GM18873 (cell line): Measurements from ENCODE around the gene SLC27A2.
"Not testable (repeated sequence)": the region's sequence is repeated elsewhere in the genome, so short reads cannot be mapped to it uniquely, and the experiment has no call there.

Experiments
- ATAC-seq: cut with Tn5 transposase; IDR thresholded peaks from one replicate; pipeline ENCODE4 v1.9.1; 2021; ENCODE audit warnings: mild to moderate bottlenecking, moderate library complexity, moderate number of reproducible peaks; ENCODE audit not compliant: unreplicated experiment, low FRiP score

SLC27A2 gene

DNA sequence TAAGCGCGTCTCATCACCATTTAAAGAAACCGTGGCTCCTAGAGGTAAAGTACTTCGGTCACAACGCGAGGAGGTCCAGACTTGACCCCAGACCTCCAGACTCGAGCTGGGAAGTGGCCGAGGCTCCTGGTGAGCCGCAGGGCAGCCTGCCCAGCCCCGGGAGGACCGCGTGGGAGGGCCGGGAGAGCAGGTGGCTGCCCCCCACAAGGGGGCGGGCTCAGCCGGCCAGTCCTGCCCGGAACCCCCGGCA, at the start of gene SLC27A2:
Gene SLC27A2, plus strand, starts transcription at position 228 of the 250 bp plus-strand sequence. CDS start 232 bp downstream, outside the sequence.
- no peak for ATAC-seq

DNA sequence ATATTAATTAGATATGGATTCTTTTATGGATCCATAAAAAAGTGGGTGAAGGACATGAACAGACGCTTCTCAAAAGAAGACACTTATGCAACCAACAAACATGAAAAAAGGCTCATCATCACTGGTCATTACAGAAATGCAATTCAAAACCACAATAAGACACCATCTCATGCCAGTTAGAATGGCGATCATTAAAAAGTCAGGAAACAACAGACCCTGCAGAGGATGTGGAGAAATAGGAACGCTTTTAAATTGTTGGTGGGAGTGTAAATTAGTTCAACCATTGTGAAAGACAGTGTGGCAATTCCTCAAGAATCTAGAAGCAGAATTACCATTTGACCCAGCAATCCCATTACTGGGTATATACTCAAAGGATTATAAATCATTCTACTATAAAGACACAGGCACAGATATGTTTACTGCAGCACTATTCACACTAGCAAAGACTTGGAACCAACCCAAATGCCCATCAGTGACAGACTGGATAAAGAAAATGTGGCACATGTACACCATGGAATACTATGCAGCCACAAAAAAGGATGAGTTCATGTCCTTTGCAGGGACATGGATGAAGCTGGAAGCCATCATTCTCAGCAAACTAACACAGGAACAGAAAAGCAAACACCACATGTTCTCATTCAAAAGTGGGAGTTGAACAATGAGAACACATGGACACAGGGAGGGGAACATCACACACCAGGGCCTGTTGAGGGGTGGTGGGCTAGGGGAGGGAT, 49.6 kb upstream of the SLC27A2 start:
- not testable (repeated sequence) for ATAC-seq

DNA sequence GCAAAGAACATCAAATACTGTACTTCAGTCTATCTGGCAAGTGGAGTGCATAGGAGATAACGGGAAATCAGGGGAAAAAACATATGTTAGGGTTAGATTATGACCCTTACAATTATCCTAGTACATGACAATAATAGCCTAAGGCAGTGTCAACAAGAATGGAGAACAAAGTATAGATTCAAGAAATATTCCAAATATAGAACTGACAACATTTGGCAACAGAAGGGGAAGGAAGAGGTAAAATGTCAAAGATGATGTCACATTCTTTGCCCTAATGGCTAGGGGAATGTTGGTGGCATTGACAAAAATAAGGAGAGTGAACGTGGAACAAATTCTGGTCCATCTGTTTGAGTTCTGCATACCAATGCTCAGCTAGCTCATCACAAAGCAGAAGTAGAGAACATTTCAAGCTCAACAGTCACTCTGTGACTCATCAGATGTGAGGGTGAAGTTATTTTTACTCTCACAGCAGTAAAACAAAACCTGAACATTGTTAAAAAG, 47.4 kb upstream of the SLC27A2 start:
- ATAC-seq, result peak; percentile 63

DNA sequence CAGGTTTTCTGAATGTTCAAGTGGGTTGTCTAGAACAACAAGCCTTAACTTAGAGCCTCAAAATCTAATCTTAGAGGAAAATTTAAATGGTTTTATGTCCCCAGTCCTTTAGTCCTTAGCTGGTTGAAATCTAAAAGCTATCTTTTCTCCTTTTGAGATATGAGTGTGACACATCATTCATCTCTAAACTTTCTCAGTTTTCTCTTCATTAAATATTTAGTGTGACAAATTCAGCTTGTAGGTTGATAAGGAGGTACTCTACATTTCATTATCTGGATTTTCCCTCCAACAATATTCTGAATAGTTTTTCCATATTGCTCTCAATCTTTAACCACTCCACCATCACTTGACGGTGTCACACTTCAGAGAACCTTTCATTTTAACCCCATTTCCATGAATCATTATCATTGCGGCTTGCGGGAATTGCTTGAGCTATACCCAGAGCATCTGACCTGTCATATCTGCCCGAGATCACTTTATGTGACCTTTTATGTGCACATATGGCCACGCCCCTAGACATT, 46.9 kb upstream of the SLC27A2 start:
- peak; percentile 65 for ATAC-seq

DNA sequence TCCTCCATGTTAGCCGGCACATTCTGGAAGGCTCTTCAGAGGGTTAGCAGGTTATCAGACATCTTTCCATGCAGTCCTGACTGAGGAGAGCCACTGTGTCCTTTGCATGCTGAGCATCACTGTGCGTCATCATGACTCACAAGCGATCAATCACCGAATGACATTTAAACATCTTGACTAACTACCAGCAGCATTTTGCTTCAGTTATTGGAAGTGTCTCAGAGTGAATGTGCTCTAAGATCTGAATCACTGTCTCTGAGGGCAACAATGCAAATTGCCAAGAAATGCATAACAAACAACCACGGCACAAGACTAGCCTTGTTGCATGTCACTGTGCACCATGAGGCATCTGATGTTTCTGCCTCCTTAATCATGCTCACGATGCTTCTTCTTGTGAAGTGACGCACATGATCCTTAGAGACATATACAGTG, 44.6 kb upstream of the SLC27A2 start:
- ATAC-seq, result no peak

DNA sequence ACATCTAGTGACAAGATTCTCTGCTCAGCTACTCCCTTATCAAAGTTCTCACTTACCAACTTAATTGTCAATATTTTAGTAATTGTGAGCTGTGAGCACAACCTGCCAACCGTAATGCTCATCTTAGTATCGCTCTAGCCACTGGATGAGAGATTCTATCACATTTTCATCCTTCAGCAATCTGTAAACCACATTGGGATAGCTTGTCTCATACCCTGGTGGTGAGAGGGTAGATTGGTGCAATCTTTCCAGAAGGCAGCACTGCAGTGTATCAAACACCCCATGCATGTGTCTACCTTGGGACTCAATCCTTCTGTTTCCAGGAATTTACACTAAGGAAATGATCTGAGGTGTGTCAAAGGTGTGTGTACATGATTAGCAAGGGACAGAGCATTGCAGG, 44.1 kb upstream of the SLC27A2 start:
- ATAC-seq, result no peak

DNA sequence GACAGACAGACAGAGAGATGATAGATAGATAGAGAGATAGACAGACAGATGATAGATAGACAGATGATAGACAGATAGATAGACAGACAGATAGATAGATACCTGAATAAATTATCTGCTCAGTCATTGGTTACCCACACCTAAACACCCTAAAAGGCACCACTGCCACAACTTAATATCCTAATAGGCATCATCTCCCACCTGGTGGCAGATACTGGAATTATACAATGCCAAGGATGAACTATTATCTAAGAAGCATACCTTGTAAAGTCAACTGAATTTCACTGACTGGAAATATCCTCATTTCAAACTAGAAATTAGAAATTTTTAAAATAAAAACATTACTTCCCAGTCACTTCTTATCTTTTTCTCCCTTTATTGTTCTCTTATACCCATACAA, 43.6 kb upstream of the SLC27A2 start:
- no peak for ATAC-seq

DNA sequence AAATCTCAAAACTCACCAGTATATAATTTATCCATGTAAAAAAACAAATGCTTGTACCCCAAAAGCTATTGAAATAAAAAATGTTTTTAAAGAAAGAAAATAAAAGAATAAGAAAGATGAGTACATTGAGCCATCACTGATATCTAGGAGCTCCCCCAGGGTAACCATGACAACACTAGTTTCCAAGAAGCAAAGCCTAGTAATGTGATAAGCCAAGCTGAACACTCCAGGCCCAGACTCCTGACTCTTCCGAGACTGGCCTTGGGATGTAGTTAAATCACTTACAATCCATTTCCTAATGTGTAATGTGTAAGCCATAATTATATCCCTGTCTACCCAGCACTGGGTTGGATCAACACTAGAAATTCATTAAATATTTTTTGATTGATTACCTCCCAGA, 41.9 kb upstream of the SLC27A2 start:
- no peak for ATAC-seq

DNA sequence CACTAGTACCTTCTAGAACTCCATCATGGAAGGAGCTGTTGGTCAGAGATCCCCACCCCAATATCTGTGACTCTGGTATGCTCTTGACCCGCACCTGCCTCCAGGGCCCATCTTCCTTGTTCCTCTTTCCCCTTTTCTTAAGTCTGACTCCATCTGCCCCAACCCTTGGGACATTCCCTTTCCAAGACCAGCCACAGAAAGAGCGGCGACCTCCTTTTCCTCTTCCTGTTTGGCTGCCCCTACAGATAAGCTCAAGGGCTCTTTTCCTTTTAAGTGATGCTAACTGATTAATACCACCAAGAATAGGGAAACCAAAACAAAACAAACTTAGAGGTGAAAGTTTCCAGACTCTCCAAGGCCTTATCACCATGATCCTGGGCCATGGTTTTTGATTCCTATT, 41.0 kb upstream of the SLC27A2 start:
- ATAC-seq, result no peak

DNA sequence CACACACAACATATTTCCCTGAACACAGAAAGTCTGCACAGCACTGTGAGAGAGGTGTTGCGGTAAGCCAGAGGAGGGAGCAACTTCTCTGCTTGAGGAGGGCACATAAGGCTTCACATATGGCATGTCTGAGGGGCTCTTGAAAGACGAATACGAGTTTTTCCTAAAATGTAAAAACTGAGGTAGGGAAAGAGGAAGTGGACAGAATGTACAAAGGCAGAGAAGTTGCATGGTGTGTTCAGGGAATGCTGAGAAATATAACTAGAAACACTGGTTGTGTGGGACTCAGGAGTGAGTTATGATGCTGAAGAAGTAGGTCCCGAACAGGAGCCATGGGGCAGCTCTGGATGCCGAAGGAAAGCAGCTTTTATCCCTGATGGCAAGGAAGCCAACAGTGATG, 40.1 kb upstream of the SLC27A2 start:
- ATAC-seq, result no peak

DNA sequence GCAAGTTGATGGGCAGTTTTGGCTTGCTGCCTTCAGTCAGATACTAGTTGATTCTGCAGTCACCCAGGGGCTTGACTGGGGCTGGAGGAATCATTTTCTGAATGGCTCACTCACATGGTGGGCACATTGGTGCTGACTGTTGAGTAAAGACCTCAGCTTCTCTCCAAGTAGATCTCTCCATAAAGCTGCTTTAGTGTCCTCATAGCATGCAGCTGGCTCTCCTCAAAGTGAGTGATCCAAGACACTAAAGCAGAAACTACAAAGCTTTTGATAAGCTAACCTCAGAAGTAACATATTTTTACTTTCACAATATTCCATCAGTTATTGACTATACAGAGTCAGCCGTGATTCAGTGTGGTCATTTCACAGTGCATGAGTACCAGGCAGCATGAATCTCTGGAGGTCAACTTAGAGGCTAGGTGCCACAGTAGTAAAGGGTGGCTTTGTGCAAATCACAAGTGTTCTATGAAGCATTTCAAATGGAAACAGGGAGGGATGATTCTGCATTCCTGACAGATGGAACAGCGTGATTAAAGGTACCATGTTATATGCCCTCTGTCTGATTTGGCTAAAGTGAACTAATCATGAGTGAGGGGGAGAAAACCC, 38.6 kb upstream of the SLC27A2 start:
- ATAC-seq, result no peak

DNA sequence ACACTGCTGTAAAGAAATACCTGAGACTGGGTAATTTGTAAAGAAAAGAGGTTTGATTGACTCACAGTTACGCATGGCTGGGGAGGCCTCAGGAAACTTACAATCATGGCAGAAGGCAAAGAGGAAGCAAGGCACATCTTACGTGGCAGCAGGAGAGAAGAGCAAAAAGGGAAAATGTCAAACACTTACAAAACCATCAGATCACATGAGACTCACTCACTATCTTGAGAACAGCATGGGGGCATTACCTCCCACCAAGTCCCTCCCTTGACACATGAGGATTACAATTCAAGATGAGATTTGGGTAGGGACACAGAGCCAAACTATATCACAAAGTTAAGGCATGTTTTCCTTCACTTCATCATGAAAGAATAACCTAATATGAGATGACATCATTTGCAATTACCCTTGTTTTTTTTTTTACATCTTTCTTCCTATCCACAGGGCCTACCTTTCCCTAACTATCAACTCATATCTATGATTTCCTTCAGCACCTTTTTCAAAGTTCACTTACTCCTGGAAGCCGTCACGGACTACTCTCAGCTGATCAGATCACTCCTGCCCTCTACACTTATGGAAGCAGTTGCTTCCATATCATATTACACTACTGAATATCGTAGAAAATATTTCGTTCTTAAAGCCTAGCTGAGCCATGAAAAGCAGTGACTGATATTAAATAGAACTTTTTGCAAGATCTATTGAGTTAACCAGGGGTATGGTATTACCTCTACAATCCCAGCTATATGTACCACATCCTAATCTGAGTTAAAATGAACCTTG, 37.5 kb upstream of the SLC27A2 start:
- no peak for ATAC-seq

DNA sequence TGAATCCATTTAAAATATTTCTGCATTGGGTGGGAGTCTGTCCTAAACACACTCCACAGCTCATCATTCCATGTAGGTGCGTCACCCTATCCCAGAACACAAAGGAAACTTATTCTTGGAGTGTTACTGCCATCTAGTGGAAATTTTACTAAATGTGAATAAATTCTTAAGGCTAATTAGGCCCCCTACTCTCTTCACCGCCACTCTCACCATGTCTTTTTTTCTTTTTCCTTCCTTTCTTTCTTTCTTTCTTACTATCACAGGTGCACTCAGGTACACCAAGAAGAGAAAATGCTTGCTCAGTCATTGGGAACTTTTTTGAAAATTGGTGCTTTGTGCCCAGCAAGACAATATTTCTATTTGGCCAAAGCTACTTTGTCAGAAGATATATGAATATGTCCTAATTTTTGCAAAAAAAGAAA, 36.5 kb upstream of the SLC27A2 start:
- ATAC-seq, result no peak

DNA sequence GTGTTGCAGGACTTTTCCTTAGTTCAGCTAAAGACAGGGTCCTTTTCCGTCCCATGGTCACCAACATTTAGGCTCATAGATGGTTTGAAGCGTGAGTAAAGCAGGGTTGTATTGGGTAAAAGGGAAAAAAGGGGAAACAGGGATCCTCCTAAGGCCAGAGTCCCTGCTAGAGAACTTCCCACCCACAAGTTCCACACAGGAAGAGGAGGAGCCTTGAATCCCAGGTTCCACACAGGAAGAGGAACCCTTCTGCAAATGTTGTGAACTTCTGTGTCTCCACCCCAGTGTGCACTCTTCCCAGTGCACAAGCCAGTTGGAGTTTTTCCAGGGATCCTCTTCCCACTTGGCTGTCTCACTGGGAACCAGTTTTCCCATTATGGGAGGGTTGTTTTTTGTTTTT, 35.4 kb upstream of the SLC27A2 start:
- no peak for ATAC-seq

DNA sequence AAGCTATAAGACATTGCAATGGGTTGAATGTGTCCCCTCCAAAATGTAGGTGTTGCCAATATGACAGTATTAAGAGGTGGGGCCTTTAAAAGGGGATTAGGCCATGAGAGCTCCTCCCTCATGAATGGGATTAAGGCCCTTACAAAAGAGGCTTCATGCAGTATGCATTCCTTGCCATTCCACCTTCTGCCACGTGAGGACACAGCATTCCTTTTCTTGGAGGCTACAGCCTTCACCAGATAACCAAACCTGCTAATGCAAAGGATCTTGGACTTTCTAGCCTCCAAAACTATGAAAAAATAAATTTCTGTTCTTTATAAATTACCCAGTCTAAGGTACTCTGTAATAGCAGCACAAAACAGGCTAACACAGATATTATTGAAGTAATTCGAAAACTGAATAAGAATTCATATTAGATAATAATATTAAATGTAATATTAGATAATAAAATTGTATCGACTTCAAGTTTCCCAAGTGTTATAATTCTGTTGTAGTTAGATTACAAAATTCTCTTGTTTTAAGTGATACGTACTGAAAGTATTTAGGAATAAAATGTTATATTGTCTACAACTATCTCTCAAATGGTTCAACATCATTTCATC, 33.5 kb upstream of the SLC27A2 start:
- no peak for ATAC-seq

DNA sequence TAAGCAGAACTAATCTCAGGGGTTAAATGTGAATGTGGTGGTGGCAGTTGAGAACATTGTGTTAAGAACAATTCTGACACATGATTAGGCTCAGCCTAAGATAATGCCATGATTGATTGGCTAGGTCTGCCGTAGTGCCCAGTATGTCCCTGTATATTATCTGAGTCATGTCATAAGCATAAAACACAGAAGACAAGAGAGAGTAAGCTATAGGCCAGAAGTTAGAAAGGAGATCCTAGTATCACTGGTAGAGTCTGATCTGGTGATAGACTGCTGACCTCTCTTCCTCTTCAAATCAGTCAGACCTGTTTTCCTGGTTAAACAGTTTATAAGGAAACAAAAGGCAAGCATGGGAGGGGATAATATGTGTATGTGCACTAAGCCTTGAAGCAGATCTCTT, 32.9 kb upstream of the SLC27A2 start:
- no peak for ATAC-seq

DNA sequence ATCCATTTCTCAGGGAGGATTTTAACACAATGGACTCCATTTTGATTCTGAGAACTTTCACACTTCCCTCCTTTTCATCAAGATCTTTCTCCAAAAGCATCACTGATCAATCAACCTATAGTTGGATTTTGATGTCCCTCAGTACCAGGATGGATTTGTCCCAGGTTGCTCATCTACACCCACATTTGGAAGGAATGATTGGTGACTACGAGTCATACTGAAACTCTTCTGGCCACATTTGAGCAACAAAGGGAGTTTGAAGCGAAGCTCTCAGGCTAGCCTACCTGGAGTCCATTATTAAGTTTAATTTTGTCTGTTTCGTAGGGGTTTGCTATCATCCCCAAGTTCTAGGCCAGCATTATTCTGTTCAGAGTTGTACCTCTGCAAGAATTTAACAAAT, 31.6 kb upstream of the SLC27A2 start:
- no peak for ATAC-seq

DNA sequence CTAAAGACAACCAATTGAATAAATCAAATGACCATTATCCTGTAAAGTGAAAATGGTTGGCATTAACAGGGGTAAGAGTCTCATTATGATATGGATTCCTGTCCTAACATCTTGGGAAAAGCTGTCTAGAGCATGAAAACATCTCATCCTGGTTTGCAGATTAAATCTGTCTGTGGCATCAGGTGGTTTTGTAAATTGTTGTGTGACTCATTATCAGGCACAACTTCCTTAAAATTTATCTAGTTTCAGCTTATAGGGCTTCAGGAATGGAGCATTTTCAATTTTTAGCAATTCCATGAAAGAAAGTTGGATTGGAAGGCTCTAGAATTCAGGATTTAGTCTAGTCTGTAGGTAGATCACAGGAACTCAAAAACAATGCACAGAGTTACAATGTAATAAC, 31.1 kb upstream of the SLC27A2 start:
- no peak for ATAC-seq

DNA sequence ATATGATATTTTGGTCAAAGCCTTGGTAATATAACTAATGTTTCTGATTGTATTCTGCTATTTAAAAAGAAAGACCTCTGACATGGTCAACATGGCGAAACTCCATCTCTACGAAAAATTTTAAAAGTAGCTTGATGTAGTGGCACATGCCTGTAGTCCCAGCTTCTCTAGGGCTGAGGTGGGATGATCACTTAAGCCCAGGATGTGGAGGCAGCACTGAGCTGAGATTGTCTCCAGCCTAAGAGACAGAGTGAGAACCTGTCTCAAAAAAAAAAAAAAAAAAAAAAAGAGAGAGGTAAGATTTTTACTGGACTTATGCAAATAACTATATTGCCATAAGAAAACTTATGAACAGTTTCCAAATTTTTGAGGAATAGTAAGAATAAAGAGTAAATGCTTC, 30.5 kb upstream of the SLC27A2 start:
- no peak for ATAC-seq

DNA sequence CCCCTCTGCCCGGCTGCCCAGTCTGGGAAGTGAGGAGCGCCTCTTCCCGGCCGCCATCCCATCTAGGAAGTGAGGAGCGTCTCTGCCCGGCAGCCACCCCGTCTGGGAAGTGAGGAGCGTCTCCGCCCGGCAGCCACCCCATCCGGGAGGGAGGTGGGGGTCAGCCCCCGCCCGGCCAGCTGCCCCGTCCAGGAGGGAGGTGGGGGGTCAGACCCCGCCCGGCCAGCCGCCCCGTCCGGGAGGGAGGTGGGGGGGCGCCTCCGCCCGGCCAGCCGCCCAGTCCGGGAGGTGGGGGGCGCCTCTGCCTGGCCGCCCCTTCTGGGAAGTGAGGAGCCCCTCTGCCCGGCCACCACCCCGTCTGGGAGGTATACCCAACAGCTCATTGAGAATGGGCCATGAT, 23.8 kb upstream of the SLC27A2 start:
- ATAC-seq, result not testable (repeated sequence)
